MCF 10A (cell line): ENCODE data around the gene NTM. TPM values are rescaled to one million over a fixed set of nuclear protein-coding genes. Genes with fewer than 3 reads are reported as not detected.

Source experiments
- BruUV-seq: library from RNA; stranded (reverse); fragments of 400-500 nt; replicated peaks from 2 replicates; lab custom pipeline; 2021; lab: Mats Ljungman, UMichigan
- CTCF ChIA-PET: fragments of 300-600 bp; sonication (Branson Sonifier 250); formaldehyde crosslinking; extraction: SDS; loops from one replicate; lab custom pipeline; 2021; ENCODE audit warnings: antibody characterized with exemption, inconsistent platforms; lab: Yijun Ruan, JAX
- POLR2A ChIA-PET: fragments of 300-600, 350-650 bp; sonication (Branson Sonifier 250); formaldehyde crosslinking; extraction: SDS; loops from one replicate; lab custom pipeline; 2020; ENCODE audit warnings: antibody characterized with exemption, inconsistent platforms; lab: Yijun Ruan, JAX
- DNase-seq: peaks from one replicate; pipeline ENCODE4 v3.0.0-alpha.2; 2018; ENCODE audit not compliant: unreplicated experiment
- H3K27ac Mint-ChIP-seq: one replicate; pipeline ENCODE4 v1.8.0; 2022; ENCODE audit warnings: mild to moderate bottlenecking, low read depth, mixed read lengths; ENCODE audit not compliant: unreplicated experiment
- H3K27me3 Mint-ChIP-seq: one replicate; pipeline ENCODE4 v1.8.0; 2022; ENCODE audit warnings: mixed read lengths; ENCODE audit not compliant: insufficient read depth, unreplicated experiment
- H3K36me3 Mint-ChIP-seq: one replicate; pipeline ENCODE4 v1.8.0; 2022; ENCODE audit warnings: mild to moderate bottlenecking, moderate library complexity, mixed read lengths; ENCODE audit not compliant: insufficient read depth, unreplicated experiment
- H3K4me1 Mint-ChIP-seq: one replicate; pipeline ENCODE4 v1.8.0; 2022; ENCODE audit warnings: mixed read lengths; ENCODE audit not compliant: insufficient read depth, unreplicated experiment
- H3K4me3 Mint-ChIP-seq: one replicate; pipeline ENCODE4 v1.8.0; 2022; ENCODE audit warnings: mild to moderate bottlenecking, moderate library complexity, mixed read lengths; ENCODE audit not compliant: unreplicated experiment
- H3K9me3 Mint-ChIP-seq: one replicate; pipeline ENCODE4 v1.8.0; 2022; ENCODE audit warnings: mixed read lengths; ENCODE audit not compliant: unreplicated experiment
- CTCF ChIP-seq: fragments of 200-600 bp; IDR thresholded peaks from one replicate; pipeline ENCODE4 v1.8.0; 2022; ENCODE audit warnings: antibody characterized with exemption, mild to moderate bottlenecking; ENCODE audit not compliant: unreplicated experiment
- intact Hi-C: fragments of 100-400 bp; cut with micrococcal nuclease; formaldehyde crosslinking; loops from 2 replicates; pipeline ENCODE4 v1.14.1; 2022
- total RNA-seq: library from RNA; stranded (reverse); gene quantifications from 2 replicates; pipeline ENCODE4 v1.2.3, GENCODE V29; 2022

Gene NTM
- total RNA-seq, 1 experiment from 2014 or later = not detected

GRCh38 chr11:131411636-131412035 is 41.2 kb downstream of the NTM start:
- no peaks in the 10 kb centered on the region for H3K4me1 Mint-ChIP-seq
- intact Hi-C loops = no loop called here
- no peak for DNase-seq
- POLR2A ChIA-PET = no interaction called here
- CTCF ChIA-PET = no interaction called here
- BruUV-seq = no TSS peak
- TF ChIP-seq CTCF = no peak
- no peaks in the 10 kb centered on the region for H3K27me3 Mint-ChIP-seq
- H3K9me3 Mint-ChIP-seq = peaks cover 6% of the 10 kb centered on the region
- no peak overlapping the region for H3K27ac Mint-ChIP-seq
- H3K4me3 Mint-ChIP-seq = no peak overlapping the region
- H3K36me3 Mint-ChIP-seq = no peaks in the 10 kb centered on the region

- Mint-ChIP-seq H3K4me1 (no peaks in the 10 kb centered on the region), H3K27ac (no peak overlapping the region), H3K36me3 (no peaks in the 10 kb centered on the region), H3K4me3 (no peak overlapping the region), H3K9me3 (peaks cover 5% of the 10 kb centered on the region), H3K27me3 (no peaks in the 10 kb centered on the region)
- intact Hi-C loops = no loop called here
- ChIA-PET CTCF (no interaction called here), POLR2A (no interaction called here)
- BruUV-seq = no TSS peak
- TF ChIP-seq CTCF = no peak
- no peak for DNase-seq
Measured at GRCh38 chr11:131412061-131412460, 41.6 kb downstream of the NTM start.

GRCh38 chr11:131413217-131413616 is 42.8 kb downstream of the NTM start:
- H3K36me3 Mint-ChIP-seq = no peaks in the 10 kb centered on the region
- H3K27me3 Mint-ChIP-seq = no peaks in the 10 kb centered on the region
- BruUV-seq = no TSS peak
- no peaks in the 10 kb centered on the region for H3K4me1 Mint-ChIP-seq
- POLR2A ChIA-PET = no interaction called here
- H3K9me3 Mint-ChIP-seq = no peaks in the 10 kb centered on the region
- TF ChIP-seq CTCF = no peak
- CTCF ChIA-PET = no interaction called here
- H3K27ac Mint-ChIP-seq = no peak overlapping the region
- no peak overlapping the region for H3K4me3 Mint-ChIP-seq
- DNase-seq = no peak
- intact Hi-C loops = no loop called here

GRCh38 chr11:131418189-131418588 is 47.8 kb downstream of the NTM start:
- H3K27ac Mint-ChIP-seq = no peak overlapping the region
- CTCF ChIA-PET = no interaction called here
- H3K27me3 Mint-ChIP-seq = no peaks in the 10 kb centered on the region
- H3K36me3 Mint-ChIP-seq = no peaks in the 10 kb centered on the region
- no peak for TF ChIP-seq CTCF
- H3K9me3 Mint-ChIP-seq = peaks cover 7% of the 10 kb centered on the region
- no TSS peak for BruUV-seq
- no peak for DNase-seq
- no peaks in the 10 kb centered on the region for H3K4me1 Mint-ChIP-seq
- intact Hi-C loops = no loop called here
- POLR2A ChIA-PET = no interaction called here
- no peak overlapping the region for H3K4me3 Mint-ChIP-seq
